AG04450 (cell line): ENCODE results near the gene HLA-DRB1. TPM values are rescaled to one million over a fixed set of nuclear protein-coding genes. Genes with fewer than 3 reads are reported as not detected.

Source experiments
- CTCF ChIA-PET: fragments of 300-600, 350-600 bp; formaldehyde crosslinking; extraction: SDS; loops from one replicate; lab custom pipeline; 2022; ENCODE audit warnings: antibody characterized with exemption, inconsistent platforms; lab: Charles Lee
- POLR2A ChIA-PET: fragments of 350-600 bp; formaldehyde crosslinking; extraction: SDS; loops from one replicate; lab custom pipeline; 2021; ENCODE audit warnings: antibody characterized with exemption, inconsistent platforms; lab: Yijun Ruan, JAX
- DNase-seq: peaks from one replicate; pipeline ENCODE4 v3.0.0-alpha.2; 2011; ENCODE audit warnings: low read depth, low spot score
- H3K27ac ChIP-seq: one replicate; pipeline ENCODE4 v1.5.1; 2012; ENCODE audit warnings: low read depth, low read length, control low read depth
- H3K27me3 ChIP-seq: one replicate; pipeline ENCODE4 v1.6.0; 2012; ENCODE audit warnings: low read length; ENCODE audit not compliant: control insufficient read depth, insufficient read depth
- H3K4me3 ChIP-seq: 2 replicates; pipeline ENCODE4 v1.5.1; 2011; ENCODE audit warnings: mild to moderate bottlenecking, low read depth, low read length, control low read depth
- H3K9me3 ChIP-seq: 2 replicates; pipeline ENCODE4 v1.5.1; 2012; ENCODE audit warnings: low read length; ENCODE audit not compliant: control insufficient read depth, insufficient read depth
- CTCF ChIP-seq: IDR thresholded peaks from 2 replicates; pipeline ENCODE4 v1.5.1; 2011; ENCODE audit warnings: low read depth, low read length, control low read depth, inconsistent platforms
- polyA plus RNA-seq: library from polyadenylated mRNA; depleted of rRNA; stranded (reverse); fragments of >200 nt; gene quantifications from 2 replicates; pipeline ENCODE4 v1.2.3, GENCODE V29; 2011

Gene HLA-DRB1
- polyA plus RNA-seq, 1 experiment, result not detected

GRCh38 chr6:32623693-32624092, 34.0 kb upstream of the HLA-DRB1 start:
- Histone ChIP-seq H3K27ac (no peak overlapping the region), H3K9me3 (no peaks in the 10 kb centered on the region), H3K4me3 (no peak overlapping the region), H3K27me3 (no peaks in the 10 kb centered on the region)
- ChIA-PET POLR2A (no interaction called here), CTCF (no interaction called here)
- DNase-seq, result no peak
- TF ChIP-seq CTCF, result no peak

- ChIA-PET CTCF (interaction anchor here (1.9 kb wide), 1 partner anchor 245 kb away, joined by 8 read pairs; no protein-coding TSS in a partner anchor), POLR2A (no interaction called here)
- no peaks in the 10 kb centered on the region for H3K9me3 ChIP-seq
- no peaks in the 10 kb centered on the region for H3K27me3 ChIP-seq
- no peak for DNase-seq
- H3K4me3 ChIP-seq, result no peak overlapping the region
- TF ChIP-seq CTCF, result no peak
- H3K27ac ChIP-seq, result no peak overlapping the region
Observed at GRCh38 chr6:32622545-32623401, 33.1 kb upstream of the HLA-DRB1 start.

- no peak for DNase-seq
- TF ChIP-seq CTCF, result no peak
- H3K4me3 ChIP-seq, result no peak overlapping the region
- H3K27ac ChIP-seq, result no peak overlapping the region
- POLR2A ChIA-PET, result no interaction called here
- H3K9me3 ChIP-seq, result no peaks in the 10 kb centered on the region
- H3K27me3 ChIP-seq, result no peaks in the 10 kb centered on the region
- CTCF ChIA-PET, result interaction anchor here (1.9 kb wide), 1 partner anchor 246 kb away, joined by 8 read pairs; no protein-coding TSS in a partner anchor
Observed at GRCh38 chr6:32621372-32621771, 31.7 kb upstream of the HLA-DRB1 start.

- no peak for TF ChIP-seq CTCF
- no peaks in the 10 kb centered on the region for H3K9me3 ChIP-seq
- no peak overlapping the region for H3K27ac ChIP-seq
- POLR2A ChIA-PET, result no interaction called here
- CTCF ChIA-PET, result no interaction called here
- no peak for DNase-seq
- no peak overlapping the region for H3K4me3 ChIP-seq
- no peaks in the 10 kb centered on the region for H3K27me3 ChIP-seq
Observed at GRCh38 chr6:32617751-32618150, 28.1 kb upstream of the HLA-DRB1 start.

- no peak for DNase-seq
- Histone ChIP-seq H3K27ac (no peak overlapping the region), H3K4me3 (no peak overlapping the region), H3K9me3 (no peaks in the 10 kb centered on the region), H3K27me3 (no peaks in the 10 kb centered on the region)
- ChIA-PET CTCF (no interaction called here), POLR2A (no interaction called here)
- no peak for TF ChIP-seq CTCF
Observed at GRCh38 chr6:32615885-32616532, 26.4 kb upstream of the HLA-DRB1 start.
